Endometrial microvascular endothelial cells (primary cell): ENCODE data around the gene BACE2. TPM values are rescaled to one million over a fixed set of nuclear protein-coding genes. Genes with fewer than 3 reads are reported as not detected.

ENCODE experiments used
- in situ Hi-C: cut with HindIII; loops from 2 replicates; pipeline ENCODE4 v1.10.0; 2017; ENCODE audit warnings: low sequenced_read_pairs, low pct_unique_long_range_greater_than_20kb; ENCODE audit errors: inconsistent ontology term
- total RNA-seq: library from RNA; depleted of rRNA; stranded (reverse); fragments of >200 nt; gene quantifications from one replicate; pipeline ENCODE4 v1.2.3, GENCODE V29; 2015; ENCODE audit errors: inconsistent ontology term

Gene BACE2
- total RNA-seq: 120 TPM

- in situ Hi-C loops: no loop called here
These were observed at the start of gene BACE2 for GRCh38 chr21:41167348-41168342. Gene BACE2 (plus strand): TSS chr21:41168160. CDS start chr21:41168264, 104 bp downstream.

DNA sequence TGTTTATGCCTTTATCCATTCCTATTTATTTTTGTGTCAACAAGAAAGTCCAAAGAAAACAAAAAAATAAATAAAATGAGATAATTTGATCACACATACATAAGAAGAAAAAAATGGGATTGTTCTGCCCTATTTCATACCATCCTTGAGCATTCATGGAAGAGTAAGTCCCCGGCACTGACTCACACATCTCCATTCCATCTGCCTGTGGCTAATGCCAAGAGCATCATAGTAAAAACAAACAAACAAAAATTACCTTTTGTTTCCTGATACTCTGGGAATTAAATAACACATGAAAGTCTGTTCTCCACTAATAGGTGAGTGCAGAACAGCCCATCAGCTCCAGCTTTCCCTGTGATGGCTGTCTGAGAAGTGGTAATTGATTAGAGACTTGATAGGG is 48.1 kb upstream of the BACE2 start:
- in situ Hi-C loops: no loop called here

DNA sequence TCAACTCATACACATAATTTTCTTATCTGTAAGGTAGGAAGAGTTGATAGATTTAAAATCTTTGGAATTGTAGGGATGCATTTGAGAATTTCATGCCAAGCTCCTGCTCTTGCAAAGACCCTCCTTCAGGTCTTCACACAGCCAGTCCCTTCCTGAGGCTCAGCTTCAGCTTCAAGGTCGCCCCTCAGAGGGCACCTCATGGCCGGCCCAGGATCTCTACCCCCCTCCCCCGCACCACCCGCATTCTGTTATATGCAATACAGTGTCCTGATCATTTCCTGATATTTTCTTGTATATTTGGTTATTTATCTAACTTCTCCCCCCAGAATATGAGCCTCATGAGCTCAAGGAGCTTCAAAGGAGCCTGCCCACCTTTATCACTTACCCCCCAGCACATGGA is 47.0 kb upstream of the BACE2 start:
- in situ Hi-C loops: no loop called here

DNA sequence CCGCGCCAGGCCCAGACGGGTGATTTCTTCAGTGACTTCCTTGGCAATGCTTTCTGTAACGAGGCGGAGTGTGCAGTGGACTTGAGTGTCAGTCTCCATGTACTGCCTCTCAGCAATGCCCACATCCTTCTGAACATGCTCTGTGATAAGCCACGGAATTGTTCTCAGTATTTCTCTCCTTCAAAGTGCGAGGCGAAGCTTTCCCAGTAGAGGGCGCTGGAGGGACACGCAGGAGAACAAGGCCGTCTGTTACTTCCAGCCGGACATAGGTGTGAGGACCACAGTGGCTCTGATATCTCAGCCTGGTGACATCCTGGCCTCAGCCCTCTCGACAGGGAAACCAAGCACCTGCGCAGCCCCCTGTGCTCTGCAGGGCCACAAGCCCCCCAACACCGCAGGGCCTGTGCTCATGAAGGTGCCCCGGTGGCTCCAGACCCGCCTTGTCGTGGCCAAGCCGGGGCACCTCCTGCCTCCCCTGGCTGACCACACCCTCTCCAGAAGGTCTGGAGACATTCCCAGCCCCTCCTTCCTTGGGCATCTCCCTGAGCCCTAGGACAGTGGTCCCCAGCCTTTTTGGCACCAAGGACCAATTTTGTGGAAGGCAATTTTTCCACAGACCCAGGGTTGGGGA is 46.1 kb upstream of the BACE2 start:
- in situ Hi-C loops: no loop called here

DNA sequence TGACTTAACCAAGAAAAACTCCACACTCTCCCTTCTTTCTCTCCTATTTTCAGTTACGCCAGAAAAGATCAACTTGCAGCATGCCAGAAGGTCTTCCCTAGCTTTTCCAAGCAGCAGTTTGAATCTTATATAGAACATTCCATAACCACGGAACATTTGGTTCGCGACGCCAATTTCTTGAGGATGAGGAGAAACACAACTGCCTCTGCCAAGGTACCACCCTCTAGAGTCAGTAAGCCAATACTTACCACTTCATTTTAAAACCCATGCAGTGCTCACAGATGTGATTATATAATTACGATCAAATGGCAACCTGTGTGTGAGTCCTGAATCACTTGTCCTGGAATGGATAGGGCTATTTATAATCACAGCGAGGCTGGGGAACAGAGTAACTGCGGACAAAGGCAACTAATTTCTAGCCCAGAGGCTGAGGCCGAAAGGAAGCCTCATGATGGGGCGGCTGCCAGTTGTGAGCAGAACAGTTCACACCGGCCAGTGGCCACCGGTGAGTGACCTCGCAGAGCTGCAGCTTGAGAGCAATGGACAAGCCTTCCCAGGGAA is 43.2 kb upstream of the BACE2 start:
- in situ Hi-C loops: no loop called here

GRCh38 chr21:41128981-41129380 is 39.0 kb upstream of the BACE2 start:
- in situ Hi-C loops: no loop called here

DNA sequence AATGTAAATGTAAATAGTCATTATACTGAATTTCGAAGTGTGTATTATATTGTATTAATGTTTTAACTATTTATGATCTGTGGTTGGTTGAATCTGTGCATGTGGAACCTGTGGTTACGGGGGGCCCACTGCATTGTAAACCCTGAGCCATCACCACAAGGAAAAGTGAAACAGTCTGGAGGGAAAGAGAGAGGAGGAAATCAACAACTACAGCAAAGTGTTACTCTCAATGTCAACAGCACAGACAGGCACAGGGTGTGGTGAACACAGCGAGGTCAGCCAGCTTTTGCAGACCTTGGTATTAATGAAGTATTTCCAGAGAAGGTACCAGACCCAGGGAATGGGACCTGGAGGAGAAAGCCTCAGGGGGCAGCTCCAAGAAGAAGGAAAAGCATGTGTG is 37.1 kb upstream of the BACE2 start:
- in situ Hi-C loops: no loop called here

DNA sequence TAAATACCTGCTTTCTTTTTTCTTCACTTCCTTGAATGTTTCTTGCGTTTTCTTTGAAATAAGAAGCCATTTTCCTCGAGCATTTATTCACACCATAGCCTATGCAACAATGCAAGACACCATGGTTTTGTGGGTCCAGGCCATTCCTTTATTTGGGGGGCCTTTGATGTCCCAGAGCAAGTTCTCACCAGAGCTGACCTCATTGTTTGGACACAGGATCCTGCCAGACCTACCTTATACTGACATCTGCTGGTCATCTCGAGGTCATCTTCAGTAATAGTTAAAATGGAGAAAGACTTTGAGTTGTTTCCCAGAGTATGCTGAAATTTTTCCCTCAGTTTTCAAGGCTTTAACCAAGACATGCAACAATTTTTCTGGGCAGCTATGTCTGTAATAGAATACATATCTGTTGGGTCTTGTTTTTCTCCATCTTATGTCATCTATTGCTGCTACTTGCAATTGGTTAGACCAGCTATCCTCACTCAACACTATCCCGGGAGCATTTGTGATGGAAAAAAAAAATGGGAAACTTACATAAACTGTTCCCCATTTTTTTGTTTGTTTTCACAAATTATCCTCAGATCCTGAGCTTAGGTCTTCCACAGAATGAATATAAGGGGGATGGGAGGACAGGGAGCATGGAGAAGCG is 34.0 kb upstream of the BACE2 start:
- in situ Hi-C loops: no loop called here

DNA sequence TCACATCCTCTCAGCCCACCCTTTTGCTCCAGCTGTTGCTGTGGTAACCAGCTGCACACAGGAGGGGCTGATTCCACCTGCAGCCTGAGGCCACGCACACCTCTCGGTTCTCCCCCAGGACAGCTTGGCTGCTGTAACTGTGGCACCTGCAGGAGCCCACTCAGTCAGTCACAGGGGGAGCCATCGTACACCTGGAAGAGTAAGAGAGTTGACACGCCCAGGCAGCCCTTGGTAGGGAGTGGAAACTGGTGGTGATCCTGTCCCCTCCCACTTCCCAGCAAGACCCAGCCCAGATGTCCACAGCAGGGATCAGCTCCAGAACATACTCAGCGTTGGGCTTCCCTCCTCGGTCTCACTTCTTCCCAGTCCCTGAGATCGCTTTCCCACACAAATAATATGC is 32.2 kb upstream of the BACE2 start:
- in situ Hi-C loops: no loop called here

GRCh38 chr21:41136286-41136685 is 31.7 kb upstream of the BACE2 start:
- in situ Hi-C loops: no loop called here

DNA sequence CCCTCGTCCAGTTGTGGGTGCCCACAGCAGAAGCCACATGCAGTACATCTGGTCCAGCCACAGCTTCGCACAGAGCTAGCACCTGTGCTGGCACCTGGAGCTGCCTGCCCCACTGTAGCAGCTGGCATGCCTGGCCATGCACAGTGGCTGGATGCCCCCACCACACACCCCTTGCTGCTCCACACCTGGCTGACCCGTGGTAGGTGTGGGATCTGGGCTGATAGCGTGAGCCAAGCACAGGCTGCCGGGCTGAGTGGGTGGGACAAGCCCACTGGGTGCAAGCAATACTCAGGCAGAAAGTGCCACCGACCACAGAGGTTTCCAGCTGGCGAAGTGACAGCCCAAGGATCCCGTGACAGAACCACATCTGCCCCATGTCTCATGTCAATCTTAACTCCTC is 30.6 kb upstream of the BACE2 start:
- in situ Hi-C loops: no loop called here

DNA sequence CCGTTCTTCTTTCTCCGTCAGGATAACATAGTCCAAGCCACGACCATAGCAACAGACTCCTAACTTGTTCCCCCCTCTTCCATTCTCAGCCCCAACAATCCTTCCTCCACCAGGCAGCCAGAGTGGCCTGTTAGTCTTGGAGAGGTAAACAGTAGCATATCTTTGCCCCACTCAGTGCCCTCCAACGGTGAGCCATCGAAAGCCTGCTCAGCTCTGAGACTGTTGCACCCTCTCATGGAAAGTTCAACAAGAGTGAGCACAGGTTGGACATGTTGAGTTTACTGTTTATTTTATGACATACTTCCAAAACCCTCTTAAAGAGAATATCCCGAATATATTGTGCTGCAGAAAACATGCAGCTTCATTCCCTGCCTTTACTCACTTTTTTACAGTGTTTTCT is 30.1 kb upstream of the BACE2 start:
- in situ Hi-C loops: no loop called here

DNA sequence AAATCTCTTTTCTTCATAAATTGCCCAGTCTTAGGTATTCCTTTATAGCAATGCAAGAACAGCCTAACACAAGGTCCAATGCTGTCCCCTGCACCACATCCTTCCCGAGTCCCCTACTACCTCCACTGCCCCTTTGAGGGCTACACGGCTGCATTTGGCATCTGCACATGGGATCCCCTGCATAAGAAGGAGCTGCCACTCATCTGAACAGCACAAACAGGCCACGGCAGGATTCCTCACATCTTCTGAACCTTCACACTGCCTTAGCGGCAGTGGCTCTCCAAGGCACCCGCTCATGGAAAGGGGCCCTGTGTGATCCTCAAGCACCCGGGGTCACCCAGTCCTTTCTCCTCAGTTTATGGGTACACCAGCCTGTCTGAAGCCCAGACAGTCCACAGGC is 29.2 kb upstream of the BACE2 start:
- in situ Hi-C loops: no loop called here

DNA sequence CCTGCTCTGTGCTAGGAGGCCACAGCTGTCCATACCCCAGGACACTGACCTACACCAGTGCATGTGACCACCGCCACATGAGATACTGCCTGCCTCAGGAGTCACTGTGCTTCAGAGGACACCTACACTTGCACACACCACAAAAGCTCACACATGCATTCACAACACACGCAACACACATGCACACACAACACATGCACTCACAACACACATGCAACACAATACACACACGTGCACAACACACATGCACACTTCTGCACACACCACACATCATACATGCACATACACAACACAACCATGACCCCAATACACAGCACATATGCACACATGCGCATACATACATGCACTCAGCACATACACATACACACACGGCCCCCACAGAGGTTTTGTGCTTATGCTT is 28.7 kb upstream of the BACE2 start:
- in situ Hi-C loops: no loop called here

- in situ Hi-C loops: no loop called here
These were observed 28.0 kb upstream of the BACE2 start for GRCh38 chr21:41139951-41140350.

GRCh38 chr21:41141031-41141457 is 26.9 kb upstream of the BACE2 start:
- in situ Hi-C loops: no loop called here

- in situ Hi-C loops: no loop called here
These were observed 25.7 kb upstream of the BACE2 start for GRCh38 chr21:41142051-41142795.

DNA sequence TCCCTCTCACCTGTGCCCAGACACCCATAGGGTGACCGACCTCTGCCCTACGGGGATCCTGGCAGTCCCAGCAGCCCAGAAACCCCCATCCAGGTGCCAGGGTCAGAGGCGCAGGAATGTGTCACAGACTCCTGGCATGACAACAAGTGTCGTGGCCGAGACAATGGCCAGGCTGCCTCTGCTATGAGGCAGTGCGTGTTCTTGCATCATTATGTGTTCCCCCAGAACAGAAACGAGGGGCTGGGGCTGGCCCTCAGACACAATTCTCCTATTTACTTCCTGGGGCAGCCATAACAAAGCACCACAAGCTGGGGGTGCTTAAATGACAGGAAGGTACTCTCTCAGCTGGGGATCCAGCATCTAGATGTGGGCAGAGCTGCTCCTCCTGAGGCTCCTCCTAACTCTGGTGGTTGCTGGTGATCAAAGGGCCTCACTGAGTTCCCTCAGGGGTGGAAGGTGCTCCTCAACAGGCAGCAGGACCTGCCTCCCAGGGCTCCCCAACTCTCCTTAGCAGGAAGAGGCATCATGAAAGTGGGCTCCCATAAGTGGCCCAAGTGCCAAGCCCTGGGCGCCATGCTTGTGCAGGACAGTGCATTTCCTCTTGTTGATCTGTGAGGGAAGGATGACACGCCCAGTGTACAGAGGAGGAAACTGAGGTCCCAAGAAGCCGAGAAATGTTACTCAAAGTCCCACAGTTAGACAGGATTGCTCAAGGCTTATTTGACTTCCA is 24.2 kb upstream of the BACE2 start:
- in situ Hi-C loops: no loop called here
